DMS53 treated with DMSO at 0.1 percent for 48 hours (cell line): Measurements from ENCODE around the gene KCNQ5.
A peak's percentile ranks its signal among the peaks of the same experiment; 100 is the strongest.
"Not testable (repeated sequence)": the region's sequence is repeated elsewhere in the genome, so short reads cannot be mapped to it uniquely, and the experiment has no call there.

ENCODE experiments used
- DNase-seq: peaks from one replicate; lab custom pipeline; 2025; ENCODE audit not compliant: unreplicated experiment; lab: John Stamatoyannopoulos, UW

Gene KCNQ5

DNA sequence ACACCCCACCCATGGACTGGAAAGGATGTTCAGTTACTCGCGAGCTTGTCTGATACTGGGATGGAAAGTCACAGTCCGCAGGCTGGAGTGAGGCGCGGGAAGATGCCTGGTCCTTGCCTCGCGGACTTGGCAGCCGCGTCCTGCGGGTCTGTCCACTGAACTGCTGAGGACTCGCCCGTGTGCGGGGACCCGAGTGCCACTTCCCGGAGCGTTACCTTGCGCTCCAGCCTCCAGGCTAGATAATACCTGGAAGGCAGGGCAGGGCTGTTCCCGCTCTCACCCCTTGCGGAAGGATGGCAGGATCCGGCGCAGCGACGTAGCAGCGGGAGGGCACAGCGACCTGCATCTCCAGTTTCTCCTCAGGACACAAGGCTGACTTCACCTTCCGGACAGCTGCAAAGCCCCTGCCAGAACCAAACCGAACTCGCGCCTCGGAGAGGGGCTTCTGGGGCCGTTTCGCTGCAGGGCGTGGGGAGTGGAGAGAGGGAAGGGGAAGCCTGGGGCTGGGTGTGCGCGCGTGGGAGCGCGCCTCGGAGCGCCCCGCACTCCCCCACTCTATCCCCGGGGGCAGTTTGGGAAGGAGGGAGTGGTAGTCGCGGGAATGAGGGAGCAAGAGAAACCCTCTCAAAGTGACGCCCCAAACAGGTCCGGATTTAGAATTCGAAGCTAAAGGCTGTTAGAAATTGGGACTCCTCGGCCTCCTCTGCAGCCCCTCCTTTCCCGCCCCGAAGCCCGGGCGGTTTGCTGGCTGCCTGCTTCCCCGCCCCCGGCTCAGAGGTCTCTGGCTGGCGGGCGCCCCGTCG is at the start of gene KCNQ5:
Gene KCNQ5 (plus strand): TSS at position 774 of the 803 bp plus-strand sequence.
- DNase-seq: peak; percentile 49

GRCh38 chr6:72579865-72580264 is 42.0 kb upstream of the KCNQ5 start:
- no peak for DNase-seq

DNA sequence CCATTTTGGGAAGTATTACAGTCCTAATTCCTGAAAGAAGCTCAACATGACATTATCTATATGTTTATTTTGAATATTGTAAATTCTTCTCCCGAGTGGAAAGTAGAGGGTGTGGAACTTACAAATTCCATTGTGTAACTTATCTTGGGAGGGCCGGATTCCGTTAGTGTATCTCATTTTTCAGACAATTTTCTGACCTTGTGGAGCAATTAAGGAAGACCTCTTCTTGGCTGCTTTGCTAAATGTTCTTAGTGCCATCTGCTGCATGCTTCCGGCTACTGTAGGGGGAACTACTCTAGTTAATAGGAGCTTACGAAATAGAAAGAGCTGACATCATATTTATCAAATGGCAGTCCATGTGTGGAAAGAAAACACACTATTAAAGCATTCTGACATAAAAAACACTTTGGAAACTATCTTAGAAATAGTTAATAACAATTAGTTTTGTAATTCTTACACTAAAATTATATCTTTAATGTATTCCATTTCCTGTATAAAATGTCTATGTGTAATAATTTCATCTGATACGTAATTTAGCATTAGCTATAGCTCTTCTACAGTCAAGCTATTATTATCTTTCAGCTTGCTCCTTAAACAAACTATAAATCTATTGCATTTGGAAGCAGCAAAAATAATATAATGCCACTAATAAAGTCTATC is 41.5 kb upstream of the KCNQ5 start:
- DNase-seq: peak; percentile 91

GRCh38 chr6:72580950-72581349 is 40.9 kb upstream of the KCNQ5 start:
- DNase-seq: not testable (repeated sequence)

DNA sequence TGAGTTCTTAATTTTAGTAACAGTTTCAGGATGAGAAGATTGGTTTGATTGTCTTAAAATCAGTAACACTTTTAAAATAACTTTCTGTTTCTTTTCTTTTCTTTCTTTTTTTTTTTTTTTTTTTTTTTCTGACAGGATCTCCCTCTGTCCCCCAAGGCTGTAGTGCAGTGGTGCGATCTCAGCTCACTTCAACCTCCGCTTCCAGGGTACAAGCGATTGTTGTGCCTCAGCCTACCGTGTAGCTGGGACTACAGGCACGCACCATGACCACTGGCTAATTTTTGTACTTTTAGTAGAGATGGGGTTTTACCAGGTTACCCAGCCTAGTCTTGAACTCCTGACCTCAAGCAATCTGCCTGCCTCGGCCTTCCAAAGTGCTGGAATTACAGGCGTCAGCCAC is 33.7 kb upstream of the KCNQ5 start:
- no peak for DNase-seq

- DNase-seq: no peak
Measured at GRCh38 chr6:72589096-72589495, 32.8 kb upstream of the KCNQ5 start.

DNA sequence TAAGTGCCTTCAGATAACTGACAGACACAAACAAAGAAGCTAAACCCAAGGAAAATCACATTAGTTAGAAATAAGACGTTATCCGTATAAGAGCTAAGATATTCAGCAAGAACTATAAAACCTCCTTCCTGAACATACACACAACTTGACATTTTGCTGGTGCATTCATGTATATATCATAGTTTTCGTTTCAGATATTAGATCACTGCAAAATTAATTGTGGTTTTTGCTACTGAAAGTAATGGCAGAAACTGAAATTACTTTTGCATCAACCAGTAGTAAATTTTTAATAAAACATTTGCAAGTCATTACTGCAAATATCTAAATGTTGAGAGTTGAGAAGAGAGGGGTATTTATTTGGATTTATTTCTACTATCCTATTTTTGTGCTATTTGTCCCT is 26.1 kb upstream of the KCNQ5 start:
- no peak for DNase-seq

DNA sequence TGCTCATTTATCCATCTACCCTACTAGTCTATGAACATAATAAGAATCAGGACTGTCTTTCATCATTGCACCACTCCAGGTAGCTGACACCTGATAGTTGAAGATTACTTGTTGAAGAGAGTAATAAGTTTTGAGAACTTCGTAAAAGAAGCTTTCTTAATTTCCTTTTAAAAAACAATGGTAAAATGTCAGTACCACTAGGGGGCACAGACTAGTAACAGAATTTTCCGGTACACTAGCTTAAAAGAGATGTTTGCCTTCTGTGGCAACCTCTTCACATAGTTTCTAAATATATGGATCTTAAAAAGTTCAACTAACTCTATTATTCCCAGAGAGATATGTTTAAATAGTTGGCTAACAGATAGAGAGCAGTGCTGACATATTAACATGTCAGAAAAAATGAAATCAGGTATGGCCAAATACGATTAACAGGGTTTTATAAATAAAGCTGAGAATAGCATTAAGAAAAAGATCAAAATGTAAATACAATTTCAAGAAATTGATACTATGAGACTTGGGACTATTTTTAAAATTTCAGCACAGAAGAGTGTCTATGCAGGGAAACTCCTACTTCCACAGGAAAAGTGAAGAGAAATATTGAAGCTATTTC is 5.4 kb upstream of the KCNQ5 start:
- peak; percentile 57 for DNase-seq

GRCh38 chr6:72617721-72618120 is 4.1 kb upstream of the KCNQ5 start:
- DNase-seq: no peak

DNA sequence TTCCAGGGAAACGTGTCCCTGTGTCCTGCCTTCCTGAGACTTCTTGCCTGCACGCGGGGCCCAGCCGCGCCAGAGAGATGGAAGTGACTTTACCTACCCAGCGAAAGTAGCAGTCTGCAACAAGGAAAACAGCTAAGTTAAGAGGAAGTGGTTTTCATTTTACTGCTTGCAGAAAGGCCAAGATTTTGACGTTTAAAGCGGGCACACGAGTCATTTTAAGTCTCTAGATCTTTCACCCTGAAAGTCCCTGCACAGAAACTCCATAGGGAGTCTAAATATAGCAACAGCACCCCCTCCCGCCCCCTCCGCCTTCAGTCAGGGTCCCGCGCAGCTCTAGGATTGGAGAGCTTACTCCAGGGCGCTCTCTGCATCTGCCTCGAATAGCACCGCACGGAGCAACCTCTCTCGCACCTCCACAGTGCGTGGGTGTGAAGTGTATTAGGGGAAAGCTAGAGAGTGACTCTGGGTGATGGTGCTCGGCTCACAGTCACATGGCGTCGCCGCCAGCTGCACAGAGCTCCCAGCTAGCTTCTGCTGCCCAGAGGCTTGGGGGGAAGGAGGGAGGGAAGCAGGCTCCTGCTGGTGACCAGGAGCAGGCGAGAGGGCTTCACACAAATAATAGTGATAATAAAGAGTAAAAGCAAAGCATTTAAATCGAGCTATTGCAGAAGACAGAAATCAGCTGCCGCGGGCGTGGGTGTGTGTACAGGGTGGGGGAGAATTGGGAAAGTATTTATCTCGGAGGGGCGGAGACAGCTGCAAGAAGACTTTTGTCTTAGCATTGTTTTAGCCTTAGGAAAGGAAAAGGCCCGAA is 1.8 kb upstream of the KCNQ5 start:
- peak; percentile 52 for DNase-seq

DNA sequence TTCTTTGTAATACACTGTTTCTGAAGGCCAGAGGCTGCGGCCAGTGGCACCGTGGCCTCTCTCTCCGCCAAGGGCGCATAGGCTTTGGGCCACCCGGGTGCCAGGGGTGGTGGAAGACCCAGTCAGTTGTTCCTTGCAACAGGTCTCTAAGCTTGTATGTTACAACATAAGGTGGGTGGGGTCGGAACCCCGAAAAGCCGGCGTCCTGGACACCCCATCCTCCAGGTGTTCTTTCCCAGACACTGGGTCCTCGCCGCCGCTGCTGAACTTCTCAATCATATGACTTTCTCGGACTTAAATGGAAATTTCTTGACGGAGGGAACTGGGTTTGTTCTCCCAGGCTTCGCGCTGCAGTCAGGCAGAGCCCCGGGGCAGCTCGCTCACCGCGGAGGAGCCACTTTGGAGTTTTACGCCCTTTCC is 983 bp upstream of the KCNQ5 start:
- peak; percentile 40 for DNase-seq

DNA sequence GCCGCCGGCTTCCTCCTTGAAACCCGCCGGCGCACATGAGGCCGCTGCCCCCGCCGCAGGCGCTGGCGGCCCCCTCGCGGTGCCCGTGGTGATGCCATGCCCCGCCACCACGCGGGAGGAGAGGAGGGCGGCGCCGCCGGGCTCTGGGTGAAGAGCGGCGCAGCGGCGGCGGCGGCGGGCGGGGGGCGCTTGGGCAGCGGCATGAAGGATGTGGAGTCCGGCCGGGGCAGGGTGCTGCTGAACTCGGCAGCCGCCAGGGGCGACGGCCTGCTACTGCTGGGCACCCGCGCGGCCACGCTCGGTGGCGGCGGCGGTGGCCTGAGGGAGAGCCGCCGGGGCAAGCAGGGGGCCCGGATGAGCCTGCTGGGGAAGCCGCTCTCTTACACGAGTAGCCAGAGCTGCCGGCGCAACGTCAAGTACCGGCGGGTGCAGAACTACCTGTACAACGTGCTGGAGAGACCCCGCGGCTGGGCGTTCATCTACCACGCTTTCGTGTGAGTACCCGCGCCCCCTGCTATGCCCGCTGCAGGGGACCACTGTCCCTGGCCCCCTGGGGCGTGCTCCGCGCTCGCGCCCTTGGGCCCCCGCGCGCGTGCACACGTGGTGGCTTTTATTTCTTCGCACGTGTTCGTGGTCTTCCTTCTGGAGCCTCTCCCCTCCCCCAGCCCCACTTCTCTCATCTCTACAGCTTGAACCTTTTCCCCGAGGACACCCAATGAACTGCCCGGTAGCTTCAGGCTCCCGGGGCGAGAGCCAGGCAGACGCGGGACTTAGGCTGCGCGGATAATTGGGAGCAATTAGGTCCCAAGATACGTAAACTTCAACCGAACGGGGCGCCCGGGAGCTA is 453 bp downstream of the KCNQ5 start:
- DNase-seq: peak; percentile 68

- no peak for DNase-seq
Measured at GRCh38 chr6:72623808-72624207, 1.9 kb downstream of the KCNQ5 start.

DNA sequence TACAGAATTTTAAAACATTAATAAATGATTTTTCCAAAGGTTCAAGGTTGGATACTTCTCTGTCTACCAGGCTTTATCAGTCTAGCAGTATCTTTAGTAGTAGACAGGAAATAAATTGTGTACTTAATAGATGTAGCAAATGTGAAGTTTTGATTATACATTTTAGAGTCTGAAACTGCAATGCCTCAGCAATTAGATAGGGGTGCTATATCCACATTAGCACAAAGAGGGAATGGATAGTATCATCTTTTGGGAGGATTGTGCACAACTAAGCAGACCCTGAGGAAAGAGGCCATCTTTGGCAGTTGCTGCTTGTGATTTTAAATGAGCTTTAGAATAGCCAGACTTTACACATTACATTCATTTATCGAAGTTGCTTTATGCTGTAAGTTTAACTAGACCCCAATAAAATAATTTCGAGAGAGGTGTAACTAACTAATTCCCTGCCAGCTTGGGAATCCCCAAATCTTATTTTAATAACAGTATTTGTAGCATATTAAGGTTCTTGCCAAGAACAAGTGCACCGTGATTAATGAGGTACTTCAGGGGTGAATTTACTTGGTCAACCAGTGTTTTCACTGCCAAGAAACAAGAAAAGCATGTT is 2.8 kb downstream of the KCNQ5 start:
- peak; percentile 65 for DNase-seq

GRCh38 chr6:72626126-72626525 is 4.3 kb downstream of the KCNQ5 start:
- DNase-seq: no peak

DNA sequence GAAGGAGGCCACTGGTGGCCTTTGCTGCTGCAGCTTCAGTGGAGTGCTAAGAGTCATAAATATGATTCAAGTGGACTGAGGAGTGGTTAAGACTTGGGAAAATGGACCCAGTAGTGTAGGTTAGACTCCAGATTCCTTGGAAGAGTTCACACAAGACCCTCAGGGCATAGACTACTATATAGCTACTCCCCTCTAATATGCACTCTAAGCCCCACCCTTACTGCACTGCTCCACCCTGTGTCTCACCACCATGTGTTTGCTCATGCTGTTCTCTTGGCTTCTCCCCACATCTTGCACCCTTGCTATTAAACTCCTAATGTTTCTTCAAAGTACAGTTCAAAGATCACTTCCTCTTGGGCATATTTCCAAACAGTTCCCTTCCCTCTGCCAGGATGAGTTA is 5.7 kb downstream of the KCNQ5 start:
- DNase-seq: no peak

- DNase-seq: no peak
Measured at GRCh38 chr6:72631480-72631879, 9.6 kb downstream of the KCNQ5 start.

DNA sequence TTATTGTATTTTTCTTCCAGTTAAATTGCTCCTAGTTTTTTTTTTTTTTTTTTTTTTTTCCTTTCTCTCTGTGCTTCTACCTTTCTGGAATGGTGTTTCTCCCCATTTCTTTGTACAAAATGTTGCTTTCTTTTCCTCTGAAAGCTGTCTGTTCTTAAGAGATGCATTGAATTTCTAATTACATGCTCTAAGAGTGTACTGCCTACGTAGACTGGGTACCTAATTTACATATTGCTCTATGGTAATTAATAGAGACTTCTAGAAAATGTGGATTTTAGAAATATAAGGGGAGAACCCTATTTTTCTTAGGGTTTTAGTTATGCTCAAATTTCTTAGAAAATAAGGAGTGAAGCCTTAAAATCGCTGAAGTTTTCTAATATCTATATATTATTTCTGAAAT is 13.8 kb downstream of the KCNQ5 start:
- DNase-seq: no peak

GRCh38 chr6:72636215-72636614 is 14.4 kb downstream of the KCNQ5 start:
- no peak for DNase-seq

DNA sequence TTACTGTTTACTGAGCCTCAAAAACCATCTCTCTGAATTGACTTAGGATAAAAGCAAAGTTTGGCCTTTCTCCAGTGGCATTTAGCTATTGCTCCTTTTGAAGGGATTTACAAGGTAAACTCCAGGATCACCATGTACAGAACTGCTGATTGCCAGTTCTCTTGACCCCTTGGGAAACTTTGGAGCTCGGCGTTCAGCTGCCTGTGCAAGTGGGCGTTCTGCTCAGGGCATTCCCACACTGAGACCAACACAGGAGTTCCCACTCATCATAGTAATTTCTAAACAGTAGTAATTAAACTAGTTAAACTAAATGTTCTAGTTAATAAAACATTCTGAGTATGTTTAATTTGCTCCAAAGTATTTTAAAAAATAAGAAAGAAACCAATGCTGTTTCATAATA is 14.9 kb downstream of the KCNQ5 start:
- no peak for DNase-seq
